Erythroblast (primary cell): ENCODE results near the gene LSM2.

Experiments
- GATA1 ChIP-seq: IDR thresholded peaks from 2 replicates; pipeline ENCODE4 v1.6.1; 2011; ENCODE audit warnings: low read depth, mild to moderate bottlenecking, control low read depth, low read length, moderate library complexity
- POLR2A ChIP-seq: IDR thresholded peaks from 2 replicates; pipeline ENCODE4 v1.6.1; 2011; ENCODE audit warnings: mild to moderate bottlenecking, low read length

GRCh38 chr6:31831350-31832215 is 24.8 kb upstream of the LSM2 start:
- TF ChIP-seq POLR2A, result no peak
- TF ChIP-seq GATA1, result no peak
